ENCODE measurements around the gene C14orf119.

Gene C14orf119

GRCh38 chr14:23056145-23056955 is 39.0 kb upstream of the C14orf119 start:
- no peak overlapping the region for H3K27ac ChIP-seq (ENCODE audit: low read depth, low read length)
- peak overlapping the region; percentile 53 for H3K4me2 ChIP-seq (ENCODE audit: low read depth, low read length, poor library complexity, severe bottlenecking)
- no peak overlapping the region for H3K4me3 ChIP-seq (ENCODE audit: insufficient read depth, low read length, poor library complexity, severe bottlenecking)
- H3K9ac ChIP-seq (ENCODE audit: low read length): no peak overlapping the region
- H3F3A ChIP-seq (ENCODE audit: insufficient read depth): peaks cover 9% of the 10 kb centered on the region; the same call in 1 of the 2 replicates
- no peaks in the 10 kb centered on the region for H3K9me3 ChIP-seq (ENCODE audit: insufficient read depth, low read length)
- H3K9me2 ChIP-seq (replicated peaks; ENCODE audit: insufficient read depth, low read length): no peaks in the 10 kb centered on the region
- H4K20me1 ChIP-seq (ENCODE audit: low read depth, low read length): no peaks in the 10 kb centered on the region
- peaks cover 4% of the 10 kb centered on the region; the same call in 1 of the 2 replicates for H3K36me3 ChIP-seq (ENCODE audit: low read length)
- no peak overlapping the region for H2AFZ ChIP-seq (ENCODE audit: low read depth, low read length, severe bottlenecking)
- TF ChIP-seq EZH2phosphoT487 (conservative IDR thresholded peaks at IDR 0.05; ENCODE audit: low read length): no peak
- TF ChIP-seq, protein P1, sequence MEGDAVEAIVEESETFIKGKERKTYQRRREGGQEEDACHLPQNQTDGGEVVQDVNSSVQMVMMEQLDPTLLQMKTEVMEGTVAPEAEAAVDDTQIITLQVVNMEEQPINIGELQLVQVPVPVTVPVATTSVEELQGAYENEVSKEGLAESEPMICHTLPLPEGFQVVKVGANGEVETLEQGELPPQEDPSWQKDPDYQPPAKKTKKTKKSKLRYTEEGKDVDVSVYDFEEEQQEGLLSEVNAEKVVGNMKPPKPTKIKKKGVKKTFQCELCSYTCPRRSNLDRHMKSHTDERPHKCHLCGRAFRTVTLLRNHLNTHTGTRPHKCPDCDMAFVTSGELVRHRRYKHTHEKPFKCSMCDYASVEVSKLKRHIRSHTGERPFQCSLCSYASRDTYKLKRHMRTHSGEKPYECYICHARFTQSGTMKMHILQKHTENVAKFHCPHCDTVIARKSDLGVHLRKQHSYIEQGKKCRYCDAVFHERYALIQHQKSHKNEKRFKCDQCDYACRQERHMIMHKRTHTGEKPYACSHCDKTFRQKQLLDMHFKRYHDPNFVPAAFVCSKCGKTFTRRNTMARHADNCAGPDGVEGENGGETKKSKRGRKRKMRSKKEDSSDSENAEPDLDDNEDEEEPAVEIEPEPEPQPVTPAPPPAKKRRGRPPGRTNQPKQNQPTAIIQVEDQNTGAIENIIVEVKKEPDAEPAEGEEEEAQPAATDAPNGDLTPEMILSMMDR (IDR thresholded peaks at IDR 0.05; ENCODE audit: insufficient read depth, low read length, poor library complexity, severe bottlenecking): peak; percentile 96
- H3K27me3 ChIP-seq (ENCODE audit: low read length): no peaks in the 10 kb centered on the region
- no peaks in the 10 kb centered on the region for H3K79me2 ChIP-seq (ENCODE audit: insufficient read depth, low read length)

- Histone ChIP-seq H3K9me2 (replicated peaks; ENCODE audit: insufficient read depth, low read length) (no peaks in the 10 kb centered on the region), H3K79me2 (ENCODE audit: insufficient read depth, low read length) (no peaks in the 10 kb centered on the region), H3F3A (ENCODE audit: insufficient read depth) (peaks cover 9% of the 10 kb centered on the region; the same call in 1 of the 2 replicates), H3K27ac (ENCODE audit: low read depth, low read length) (no peak within 1 kb of the TSS; the same call in 1 of the 2 replicates), H3K4me3 (ENCODE audit: insufficient read depth, low read length, poor library complexity, severe bottlenecking) (peak within 1 kb of the TSS; percentile 65), H3K9me3 (ENCODE audit: insufficient read depth, low read length) (no peaks in the 10 kb centered on the region), H3K4me2 (ENCODE audit: low read depth, low read length, poor library complexity, severe bottlenecking) (peak within 1 kb of the TSS; percentile 96), H2AFZ (ENCODE audit: low read depth, low read length, severe bottlenecking) (peak within 1 kb of the TSS; percentile 90), H3K36me3 (ENCODE audit: low read length) (peaks cover 4% of the 10 kb centered on the region; the same call in 1 of the 2 replicates), H3K27me3 (ENCODE audit: low read length) (no peaks in the 10 kb centered on the region), H4K20me1 (ENCODE audit: low read depth, low read length) (no peaks in the 10 kb centered on the region), H3K9ac (ENCODE audit: low read length) (peak within 1 kb of the TSS; percentile 78)
- TF ChIP-seq EZH2phosphoT487 (conservative IDR thresholded peaks at IDR 0.05; ENCODE audit: low read length): no peak
- TF ChIP-seq, protein P1 (IDR thresholded peaks at IDR 0.05; ENCODE audit: insufficient read depth, low read length, poor library complexity, severe bottlenecking): no peak
Observed at GRCh38 chr14:23056956-23057756, 38.1 kb upstream of the C14orf119 start, which contains the start of gene CDH24. TSS of gene CDH24 (minus strand) at chr14:23057520. CDS start at chr14:23055733, 1,787 bp downstream.

DNA sequence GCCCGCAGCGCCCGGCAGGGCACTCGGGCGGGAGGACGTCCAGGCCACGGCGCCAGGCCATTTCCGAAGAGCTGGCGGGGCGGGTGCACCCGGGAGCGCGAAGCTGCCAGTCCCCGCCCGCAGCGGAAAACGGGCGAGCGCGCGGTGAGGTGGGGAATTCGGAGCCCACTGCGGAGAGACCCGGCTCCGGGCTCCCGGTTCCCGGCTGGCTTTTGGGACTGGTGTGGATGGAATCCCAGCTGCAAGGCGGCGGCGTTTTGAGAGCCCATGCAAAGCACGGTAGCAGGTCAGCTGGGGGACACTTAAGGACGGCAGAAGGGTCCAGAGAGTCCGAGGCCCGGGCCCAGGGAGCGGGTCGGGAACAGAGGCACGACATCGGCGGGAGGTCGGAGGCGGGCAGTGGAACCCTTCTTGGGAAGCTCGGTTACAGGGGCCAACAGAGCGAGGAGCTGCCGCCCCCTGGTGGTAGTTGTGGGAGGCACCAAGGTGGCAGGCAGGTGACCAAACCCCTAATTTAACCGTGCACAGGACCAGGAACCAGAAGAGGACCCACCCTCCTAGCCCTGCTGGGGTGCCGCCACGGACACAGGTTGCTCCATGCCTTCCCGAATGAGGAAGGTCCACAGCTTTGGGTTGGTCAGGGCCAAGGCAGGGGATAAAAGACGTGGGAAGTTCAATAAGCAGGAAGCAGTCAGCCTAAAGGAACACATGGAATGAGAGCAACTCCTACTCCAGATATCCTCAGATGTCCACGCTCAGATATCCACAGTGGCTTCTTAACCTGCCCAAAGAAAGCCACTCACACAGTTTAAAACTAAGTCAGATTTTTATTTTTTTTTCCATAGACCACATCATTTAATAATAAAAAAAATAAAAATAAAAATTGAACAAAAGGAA is 37.3 kb upstream of the C14orf119 start:
- Histone ChIP-seq H2AFZ (ENCODE audit: low read depth, low read length, severe bottlenecking) (peak overlapping the region; percentile 90), H3K9ac (ENCODE audit: low read length) (peak overlapping the region; percentile 78), H3K4me3 (ENCODE audit: insufficient read depth, low read length, poor library complexity, severe bottlenecking) (peak overlapping the region; percentile 65), H4K20me1 (ENCODE audit: low read depth, low read length) (no peaks in the 10 kb centered on the region), H3F3A (ENCODE audit: insufficient read depth) (peaks cover 9% of the 10 kb centered on the region; the same call in 1 of the 2 replicates), H3K4me2 (ENCODE audit: low read depth, low read length, poor library complexity, severe bottlenecking) (peak overlapping the region; percentile 96), H3K9me3 (ENCODE audit: insufficient read depth, low read length) (no peaks in the 10 kb centered on the region), H3K27ac (ENCODE audit: low read depth, low read length) (no peak overlapping the region; the same call in 1 of the 2 replicates), H3K9me2 (replicated peaks; ENCODE audit: insufficient read depth, low read length) (no peaks in the 10 kb centered on the region), H3K36me3 (ENCODE audit: low read length) (peaks cover 9% of the 10 kb centered on the region; the same call in 1 of the 2 replicates), H3K79me2 (ENCODE audit: insufficient read depth, low read length) (no peaks in the 10 kb centered on the region), H3K27me3 (ENCODE audit: low read length) (no peaks in the 10 kb centered on the region)
- TF ChIP-seq, protein P1 (IDR thresholded peaks at IDR 0.05; ENCODE audit: insufficient read depth, low read length, poor library complexity, severe bottlenecking): peak; percentile 87
- TF ChIP-seq EZH2phosphoT487 (conservative IDR thresholded peaks at IDR 0.05; ENCODE audit: low read length): no peak

All from SU-DHL-6 (cell line).